Peyer's patch (tissue), 4 donors: ENCODE data around the gene SEPTIN7. TPM values are rescaled to one million over a fixed set of nuclear protein-coding genes. Genes with fewer than 3 reads are reported as not detected.

Source experiments
- DNase-seq, 3 donors: peaks; one replicate each; pipeline ENCODE4 v3.0.0-alpha.2; 2017 to 2019
- H3K27ac ChIP-seq, 4 donors: fragments of 200-600 bp; sonication (generic); one replicate each; pipeline ENCODE4 v1.5.1; 2016 to 2019
- H3K27me3 ChIP-seq, 2 donors: fragments of 200-600 bp; sonication (generic); one replicate each; pipeline ENCODE4 v1.5.1; 2019
- H3K36me3 ChIP-seq, 3 donors: fragments of 200-600 bp; sonication (generic); one replicate each; pipeline ENCODE4 v1.5.1; 2016 to 2019
- H3K4me1 ChIP-seq, 4 donors: fragments of 200-600 bp; sonication (generic); one replicate each; pipeline ENCODE4 v1.5.1; 2016 to 2019
- H3K4me3 ChIP-seq, 4 donors: fragments of 200-600 bp; sonication (generic); 1 replicate in 3 of 4; 2 replicates in 1 of 4; pipeline ENCODE4 v1.5.1; 2016 to 2019; ENCODE audit warnings: mild to moderate bottlenecking in 1 of 4
- H3K9me3 ChIP-seq, 4 donors: fragments of 200-600 bp; sonication (generic); one replicate each; pipeline ENCODE4 v1.5.1; 2016 to 2019; ENCODE audit warnings: mild to moderate bottlenecking in 1 of 4
- POLR2A ChIP-seq, 2 donors: fragments of 450-650 bp; IDR thresholded peaks; one replicate each; pipeline ENCODE4 v1.5.1; 2017; ENCODE audit warnings: antibody characterized with exemption in 2 of 2, mild to moderate bottlenecking in 2 of 2, moderate library complexity in 2 of 2
- total RNA-seq, 4 donors: library from RNA; depleted of rRNA; stranded (reverse); fragments of >200 nt; gene quantifications; one replicate each; pipeline ENCODE4 v1.1.0, GENCODE V29; 2016
- TF ChIP-seq, protein P1 (sequence below), 6 experiments: fragments of 450-650 bp in 4 of 6; fragments of 200-600 bp in 2 of 6; sonication (generic) in 1 of 6; IDR thresholded peaks; one replicate each; pipeline ENCODE4 v1.5.1; 2017 to 2019; ENCODE audit warnings: antibody characterized with exemption in 6 of 6, mild to moderate bottlenecking in 3 of 6, moderate library complexity in 1 of 6

The SEPTIN7 gene
- total RNA-seq, 4 donors from 2014 or later = 47.0 to 163 (median 70.7) TPM

DNA sequence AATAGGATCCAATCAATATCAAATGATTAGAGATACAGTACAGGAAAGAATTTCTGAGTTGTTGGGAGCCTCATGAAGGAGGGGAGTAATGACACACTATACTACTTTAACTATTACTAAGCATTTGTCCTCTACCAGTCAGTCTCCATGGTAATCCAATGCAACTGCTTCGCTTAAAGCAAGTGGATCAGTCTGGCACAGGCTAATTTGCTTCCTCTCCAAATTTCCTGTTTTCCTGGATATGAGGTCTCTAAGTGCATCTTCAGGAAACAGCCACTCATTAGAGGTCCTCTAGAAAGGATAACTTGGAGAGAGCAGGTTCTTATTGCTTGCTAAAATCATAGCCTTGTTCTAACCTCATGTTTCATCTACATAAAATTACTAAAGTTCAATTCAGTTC lies 8.4 kb upstream of the SEPTIN7 start:
- TF ChIP-seq, protein P1, sequence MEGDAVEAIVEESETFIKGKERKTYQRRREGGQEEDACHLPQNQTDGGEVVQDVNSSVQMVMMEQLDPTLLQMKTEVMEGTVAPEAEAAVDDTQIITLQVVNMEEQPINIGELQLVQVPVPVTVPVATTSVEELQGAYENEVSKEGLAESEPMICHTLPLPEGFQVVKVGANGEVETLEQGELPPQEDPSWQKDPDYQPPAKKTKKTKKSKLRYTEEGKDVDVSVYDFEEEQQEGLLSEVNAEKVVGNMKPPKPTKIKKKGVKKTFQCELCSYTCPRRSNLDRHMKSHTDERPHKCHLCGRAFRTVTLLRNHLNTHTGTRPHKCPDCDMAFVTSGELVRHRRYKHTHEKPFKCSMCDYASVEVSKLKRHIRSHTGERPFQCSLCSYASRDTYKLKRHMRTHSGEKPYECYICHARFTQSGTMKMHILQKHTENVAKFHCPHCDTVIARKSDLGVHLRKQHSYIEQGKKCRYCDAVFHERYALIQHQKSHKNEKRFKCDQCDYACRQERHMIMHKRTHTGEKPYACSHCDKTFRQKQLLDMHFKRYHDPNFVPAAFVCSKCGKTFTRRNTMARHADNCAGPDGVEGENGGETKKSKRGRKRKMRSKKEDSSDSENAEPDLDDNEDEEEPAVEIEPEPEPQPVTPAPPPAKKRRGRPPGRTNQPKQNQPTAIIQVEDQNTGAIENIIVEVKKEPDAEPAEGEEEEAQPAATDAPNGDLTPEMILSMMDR (IDR thresholded peaks at IDR 0.05) = no peak
- no peak for TF ChIP-seq POLR2A (IDR thresholded peaks at IDR 0.05)
- H3K36me3 ChIP-seq = no peaks in the 10 kb centered on the region
- no peak for DNase-seq
- no peaks in the 10 kb centered on the region for H3K27me3 ChIP-seq
- H3K9me3 ChIP-seq = no peaks in the 10 kb centered on the region
- no peak overlapping the region for H3K27ac ChIP-seq
- H3K4me1 ChIP-seq = no peaks in the 10 kb centered on the region
- H3K4me3 ChIP-seq = no peak overlapping the region

DNA sequence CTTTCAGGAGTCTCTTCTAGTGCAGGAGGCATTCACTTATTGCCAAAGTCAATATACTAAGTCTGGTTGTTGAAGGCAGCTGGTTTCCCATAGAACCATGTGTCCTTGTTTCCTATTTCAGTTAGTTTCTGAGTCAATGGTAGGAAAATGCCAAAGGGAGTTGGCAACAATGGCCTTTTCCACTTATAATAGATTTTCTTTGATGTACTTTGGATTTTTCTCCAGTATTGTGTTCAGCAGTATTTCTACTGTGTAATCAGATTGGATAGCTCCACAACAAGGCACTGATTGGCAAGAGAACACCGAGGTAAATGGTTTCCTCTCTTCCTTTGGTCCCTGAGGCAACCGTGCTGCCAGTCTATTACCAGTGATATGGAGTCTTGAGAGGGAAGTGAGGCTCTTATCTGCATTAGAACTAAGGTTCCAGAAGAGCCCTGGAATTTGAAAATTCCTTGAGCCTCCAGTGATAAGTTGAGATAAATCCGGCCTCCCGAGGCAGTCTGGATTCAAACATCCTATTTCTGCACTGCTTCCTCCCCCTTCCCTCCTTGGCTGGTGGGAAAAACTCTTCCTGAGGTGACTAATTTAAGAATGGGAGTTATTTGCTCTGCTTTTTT lies 7.9 kb upstream of the SEPTIN7 start:
- TF ChIP-seq, protein P1 (IDR thresholded peaks at IDR 0.05) = no peak
- TF ChIP-seq POLR2A (IDR thresholded peaks at IDR 0.05) = no peak
- H3K27ac ChIP-seq = no peak overlapping the region
- H3K4me1 ChIP-seq = no peaks in the 10 kb centered on the region
- H3K4me3 ChIP-seq = no peak overlapping the region
- H3K27me3 ChIP-seq = no peaks in the 10 kb centered on the region
- no peak for DNase-seq
- H3K36me3 ChIP-seq = no peaks in the 10 kb centered on the region
- no peaks in the 10 kb centered on the region for H3K9me3 ChIP-seq

DNA sequence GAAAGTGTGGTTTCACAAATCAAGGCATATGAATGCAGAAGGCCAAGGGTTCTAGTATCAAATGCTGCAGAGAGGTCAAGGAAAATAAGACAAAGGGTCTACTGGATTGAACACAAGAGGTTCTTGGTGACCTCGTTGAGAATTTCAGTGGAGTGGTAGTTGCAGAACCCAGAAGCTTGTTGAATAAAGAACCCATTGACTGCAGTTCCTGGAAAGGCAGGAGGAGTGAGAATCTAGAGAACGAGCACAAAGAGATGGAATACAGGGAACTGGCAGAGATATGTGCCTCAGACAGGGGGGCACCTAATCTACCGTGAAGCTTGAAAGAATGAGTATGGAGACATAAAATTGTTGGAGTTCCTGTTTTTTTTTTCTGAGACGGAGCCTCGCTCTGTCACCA lies 3.5 kb upstream of the SEPTIN7 start:
- Histone ChIP-seq H3K9me3 (no peaks in the 10 kb centered on the region), H3K4me3 (no peak overlapping the region), H3K27ac (no peak overlapping the region), H3K4me1 (peaks cover 0 to 9% (median 3%) of the 10 kb centered on the region in 4 donors), H3K27me3 (no peaks in the 10 kb centered on the region), H3K36me3 (no peaks in the 10 kb centered on the region)
- TF ChIP-seq POLR2A (IDR thresholded peaks at IDR 0.05) = no peak
- TF ChIP-seq, protein P1 (IDR thresholded peaks at IDR 0.05) = no peak
- no peak for DNase-seq

DNA sequence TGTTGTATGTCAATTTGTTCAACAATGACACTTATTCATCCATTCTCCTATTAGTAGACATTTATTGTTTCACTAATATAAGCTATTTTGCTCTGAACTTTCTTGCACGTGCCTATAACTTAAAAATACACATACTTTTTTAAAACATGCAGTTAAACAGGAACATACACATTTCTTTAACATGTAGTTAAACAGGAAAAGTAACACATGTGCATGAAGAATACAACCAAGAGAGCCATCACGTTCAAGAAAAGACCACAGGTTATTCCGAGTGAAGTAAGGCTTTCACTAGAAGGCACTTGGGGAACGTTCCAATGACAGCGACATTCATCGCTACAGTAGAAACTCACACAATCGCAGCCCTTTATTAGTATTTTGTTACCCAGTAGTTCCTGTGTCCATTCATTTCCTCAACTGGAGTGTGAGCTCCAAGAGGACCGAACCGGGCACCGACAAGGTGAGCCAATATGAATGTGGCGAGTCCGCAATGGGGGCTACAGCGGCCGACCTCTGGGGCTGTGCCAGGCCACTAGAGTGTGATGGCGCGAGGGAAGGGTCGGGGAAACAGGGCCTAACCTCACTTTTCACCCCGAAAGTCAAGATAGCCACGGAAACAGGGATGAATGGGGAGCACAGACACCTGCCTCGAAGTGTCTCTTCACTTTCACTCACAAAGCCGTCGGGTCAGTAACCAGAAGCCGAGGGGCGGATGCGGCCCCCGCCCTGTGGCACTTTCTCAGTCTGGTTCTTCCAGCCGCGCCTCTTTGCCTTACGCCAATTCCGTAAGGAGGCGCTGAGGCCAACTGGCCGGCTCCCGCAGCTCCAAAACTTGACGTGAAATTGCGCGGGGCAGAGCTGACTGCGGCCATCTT lies 775 bp upstream of the SEPTIN7 start:
- peak overlapping the region; percentile 94 to 99 (median 98) for H3K27ac ChIP-seq
- H3K9me3 ChIP-seq = no peaks in the 10 kb centered on the region
- peak; percentile 85 to 95 (median 88) for DNase-seq
- TF ChIP-seq, protein P1 (IDR thresholded peaks at IDR 0.05) = peak in 1 of 6 experiments; percentile 8
- TF ChIP-seq POLR2A (IDR thresholded peaks at IDR 0.05) = peak in 1 of 2 donors; percentile 5
- H3K4me1 ChIP-seq = peaks cover 0 to 27% (median 5%) of the 10 kb centered on the region in 4 donors
- H3K4me3 ChIP-seq = peak overlapping the region; percentile 67 to 93 (median 82)
- no peaks in the 10 kb centered on the region for H3K27me3 ChIP-seq
- no peaks in the 10 kb centered on the region for H3K36me3 ChIP-seq

DNA sequence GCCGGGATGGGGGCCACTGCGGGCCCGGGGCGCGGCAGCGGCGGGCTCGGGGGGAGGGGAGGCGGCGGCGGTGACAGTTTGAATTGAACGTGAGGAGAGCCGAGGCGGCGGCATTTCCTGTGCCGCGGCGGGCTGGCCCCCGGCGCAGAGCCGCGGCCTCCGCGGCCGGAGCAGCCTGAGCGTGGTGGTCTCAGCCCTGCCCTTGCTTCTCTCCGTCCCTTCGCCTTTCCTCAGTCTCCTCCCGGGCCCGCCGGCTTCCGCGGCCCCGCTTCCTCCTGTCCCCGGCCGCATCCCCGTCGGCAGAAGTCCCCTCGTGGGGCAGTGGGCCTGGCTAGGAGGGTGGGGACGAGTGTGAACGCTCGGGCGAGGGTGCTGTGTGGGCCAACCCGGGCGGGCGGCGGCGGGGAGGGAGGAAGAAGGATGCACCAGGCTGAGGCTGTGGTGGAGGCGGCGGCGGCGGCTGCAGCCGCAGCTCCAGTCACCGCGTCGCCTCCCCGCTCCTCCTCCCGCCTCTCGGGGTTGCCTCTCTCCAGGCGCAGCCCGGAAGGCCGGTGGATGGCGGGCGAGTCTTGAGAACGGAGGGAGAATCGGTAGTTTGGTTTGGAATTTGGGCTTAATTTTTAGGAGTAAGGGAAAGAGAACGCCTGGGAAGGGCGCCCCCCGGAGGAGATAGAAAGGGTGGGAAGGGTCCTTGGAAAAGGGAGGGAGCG lies 690 bp downstream of the SEPTIN7 start:
- peak overlapping the region; percentile 67 to 93 (median 82) for H3K4me3 ChIP-seq
- peaks cover 0 to 41% (median 5%) of the 10 kb centered on the region in 4 donors for H3K4me1 ChIP-seq
- peak overlapping the region; percentile 94 to 99 (median 98) for H3K27ac ChIP-seq
- H3K36me3 ChIP-seq = no peaks in the 10 kb centered on the region
- no peaks in the 10 kb centered on the region for H3K27me3 ChIP-seq
- no peaks in the 10 kb centered on the region for H3K9me3 ChIP-seq
- DNase-seq = peak; percentile 73 to 86 (median 81)
- TF ChIP-seq POLR2A (IDR thresholded peaks at IDR 0.05) = no peak
- TF ChIP-seq, protein P1 (IDR thresholded peaks at IDR 0.05) = peak in 4 of 6 experiments; percentile 28 to 43 (median 38)
